IPS DF 19.7 (cell line): ENCODE measurements around the gene AKR1A1.
"Not testable (repeated sequence)": the region's sequence is repeated elsewhere in the genome, so short reads cannot be mapped to it uniquely, and the experiment has no call there.

Experiments used
- DNase-seq: peaks from one replicate; pipeline ENCODE4 v3.0.0-alpha.2; 2013; ENCODE audit warnings: low read depth, low spot score

Gene AKR1A1

DNA sequence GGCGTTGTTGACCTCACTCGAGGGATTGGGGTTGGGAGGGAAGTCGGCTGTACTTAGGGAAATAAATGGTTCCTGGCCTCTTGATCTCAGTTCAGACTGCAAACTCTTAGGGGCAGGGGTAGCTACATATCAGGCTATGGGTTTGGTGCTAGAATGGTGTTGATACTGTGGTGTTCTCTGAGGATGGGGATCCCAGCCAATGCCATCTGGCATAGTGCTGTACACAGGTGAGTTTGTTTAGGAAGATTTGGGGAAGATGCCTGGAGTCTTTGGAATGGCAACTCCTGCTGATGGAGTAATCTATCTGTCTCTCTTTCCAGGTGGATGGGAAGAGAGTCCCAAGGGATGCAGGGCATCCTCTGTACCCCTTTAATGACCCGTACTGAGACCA, 18.9 kb downstream of the AKR1A1 start:
- no peak for DNase-seq

DNA sequence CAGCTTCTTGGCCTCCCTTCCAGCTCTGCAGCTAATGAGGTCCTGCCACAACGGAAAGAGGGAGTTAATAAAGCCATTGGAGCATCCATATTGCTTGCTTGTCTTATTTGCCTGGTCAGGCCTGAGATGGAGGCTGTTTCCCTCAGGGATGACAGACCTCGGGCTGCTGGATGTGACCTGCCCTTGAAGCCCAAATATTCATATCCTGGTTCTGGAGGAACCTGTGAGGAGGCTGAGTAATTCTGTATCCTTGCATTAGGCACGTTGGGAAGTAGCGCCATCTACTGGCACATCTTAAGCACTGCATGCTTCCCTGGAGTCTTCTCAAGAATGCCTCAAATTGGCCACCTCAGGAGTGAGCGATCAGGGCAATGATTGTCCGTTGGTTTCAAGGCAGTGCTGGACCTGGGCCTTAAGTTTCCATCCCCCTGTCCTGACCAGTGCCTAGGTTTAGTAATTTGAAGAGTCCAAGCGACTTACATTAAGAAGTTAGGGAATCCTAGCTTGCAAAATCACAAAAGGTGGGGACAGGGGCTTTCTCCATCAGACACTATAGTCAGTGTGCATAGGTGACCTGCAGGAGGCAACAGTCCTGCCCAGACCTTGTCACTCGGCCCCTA, 19.4 kb downstream of the AKR1A1 start:
- no peak for DNase-seq

DNA sequence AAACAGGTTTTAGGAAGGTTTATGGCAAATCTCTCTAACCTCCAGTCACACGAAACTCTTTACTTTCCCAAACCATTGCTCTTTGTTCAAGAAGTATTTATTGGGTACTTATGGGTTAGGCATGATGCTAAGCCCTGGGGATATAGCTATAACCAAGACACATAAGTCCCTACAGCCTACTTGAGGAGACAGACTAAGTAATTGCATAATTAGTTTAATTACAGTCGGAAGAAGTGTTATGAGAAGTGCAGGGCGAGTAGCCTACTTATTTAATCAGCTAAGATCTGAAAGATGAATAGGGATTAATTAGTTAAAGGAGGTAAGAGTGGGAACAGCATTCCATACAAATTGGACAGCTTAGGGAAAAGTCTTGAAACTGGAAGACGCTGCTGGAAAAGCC, 20.0 kb downstream of the AKR1A1 start:
- DNase-seq, result no peak

DNA sequence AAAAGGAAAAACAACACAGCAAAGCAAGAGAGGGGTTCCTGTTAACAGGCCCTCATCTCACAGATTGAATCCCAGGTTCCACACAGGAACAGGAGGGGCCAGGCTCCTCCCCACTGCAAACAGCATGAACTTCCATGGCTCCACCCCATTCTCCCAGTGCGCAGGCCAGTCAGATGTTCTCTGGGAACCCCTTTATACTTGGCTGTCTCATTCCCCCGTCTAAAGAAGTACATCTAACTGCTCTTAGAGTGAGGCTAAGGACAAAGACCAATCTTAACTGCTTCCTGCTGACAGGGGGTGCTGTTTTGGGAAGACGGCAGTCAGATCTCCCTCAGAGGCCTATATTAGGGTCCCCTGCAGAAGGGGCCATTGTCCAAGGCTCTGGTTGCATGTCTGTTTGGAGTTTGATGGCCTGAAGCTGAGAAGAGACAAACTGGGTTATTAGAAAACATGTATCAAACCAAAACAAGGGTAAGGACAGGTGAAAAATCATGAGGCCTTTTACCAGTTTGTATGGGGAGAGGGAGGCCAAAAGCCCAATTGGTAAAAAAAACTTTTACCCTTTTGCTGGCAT, 22.7 kb downstream of the AKR1A1 start:
- no peak for DNase-seq

DNA sequence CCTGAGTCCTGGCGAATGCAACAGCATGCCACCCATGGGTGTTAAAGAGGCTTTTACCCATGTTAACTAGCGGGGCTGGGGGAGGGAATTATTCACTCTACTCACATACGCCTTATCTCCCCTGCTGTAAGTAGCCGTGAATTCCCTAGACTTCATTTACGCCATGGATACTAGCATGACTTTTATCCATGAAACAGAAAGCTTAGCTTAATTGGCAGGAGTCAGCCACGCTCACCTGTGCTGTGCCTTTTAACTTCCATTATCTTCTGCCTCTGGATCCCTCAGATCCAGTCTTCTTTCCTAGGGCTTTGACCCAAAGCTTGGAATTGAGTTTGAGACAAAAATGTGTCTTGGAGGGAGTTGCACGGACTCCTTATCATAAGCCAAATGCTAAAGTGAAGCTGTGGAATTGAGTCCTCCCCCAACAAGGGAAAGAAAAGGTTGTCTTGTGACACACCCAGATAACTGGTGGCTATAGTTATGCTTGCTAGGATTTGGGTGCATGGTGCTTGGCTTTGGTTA, 23.5 kb downstream of the AKR1A1 start:
- no peak for DNase-seq

DNA sequence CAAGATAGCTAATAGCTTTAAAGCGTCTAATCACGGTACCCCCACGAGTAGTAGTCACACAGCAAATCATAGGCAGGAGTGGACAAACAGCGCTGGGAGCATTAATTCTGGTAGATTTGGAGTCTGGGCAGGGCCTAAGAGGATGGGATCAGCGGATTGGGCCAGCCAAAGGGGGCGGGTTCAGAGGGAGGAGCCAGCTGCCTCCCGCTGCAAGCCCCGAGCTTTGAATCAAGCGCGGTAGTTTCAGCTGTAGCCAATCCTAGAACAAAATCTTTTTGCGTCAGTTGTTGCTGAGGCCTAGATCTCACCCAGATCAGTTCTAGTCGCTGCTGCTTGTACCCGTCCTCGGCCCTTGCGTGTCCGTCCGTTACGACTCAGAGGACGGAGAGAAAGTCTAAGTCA, 32.6 kb downstream of the AKR1A1 start:
- DNase-seq, result peak; percentile 90

DNA sequence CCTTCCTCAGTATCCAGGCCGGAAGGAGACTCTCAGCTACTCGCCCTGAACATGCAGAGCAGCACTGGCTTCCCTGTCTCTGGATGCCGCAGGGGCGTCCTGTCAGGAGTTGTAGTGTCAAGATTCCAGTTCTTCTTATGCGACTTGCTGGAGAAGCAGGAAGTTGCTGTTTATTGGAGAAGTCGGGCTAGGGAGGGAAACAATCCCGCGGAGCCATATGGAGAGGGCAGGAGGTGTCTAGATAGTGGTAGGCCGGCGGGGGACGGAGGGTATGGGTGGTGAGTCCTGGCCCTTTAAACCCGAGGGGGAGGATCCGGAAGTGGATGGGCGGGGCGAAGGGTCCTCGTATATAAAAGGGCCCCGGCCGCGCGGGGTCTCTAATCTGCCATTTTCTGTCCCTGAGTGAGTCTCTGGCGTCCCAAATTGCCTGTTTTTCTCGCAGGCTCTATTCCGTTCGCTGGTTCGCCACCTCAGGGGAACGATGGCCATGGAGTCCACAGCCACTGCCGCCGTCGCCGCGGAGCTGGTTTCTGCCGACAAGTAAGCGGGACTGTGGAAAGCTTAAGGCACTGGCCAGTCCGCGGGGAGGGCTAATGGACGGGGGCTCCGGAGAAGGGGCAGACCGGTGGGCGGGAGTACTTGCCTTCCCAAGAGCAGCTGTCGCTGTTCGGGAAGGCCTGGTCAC, 33.2 kb downstream of the AKR1A1 start, which contains the start of gene NASP:
TSS of gene NASP (plus strand) at position 376 of the 685 bp plus-strand sequence. CDS start at position 482, 106 bp downstream.
- DNase-seq, result no peak

DNA sequence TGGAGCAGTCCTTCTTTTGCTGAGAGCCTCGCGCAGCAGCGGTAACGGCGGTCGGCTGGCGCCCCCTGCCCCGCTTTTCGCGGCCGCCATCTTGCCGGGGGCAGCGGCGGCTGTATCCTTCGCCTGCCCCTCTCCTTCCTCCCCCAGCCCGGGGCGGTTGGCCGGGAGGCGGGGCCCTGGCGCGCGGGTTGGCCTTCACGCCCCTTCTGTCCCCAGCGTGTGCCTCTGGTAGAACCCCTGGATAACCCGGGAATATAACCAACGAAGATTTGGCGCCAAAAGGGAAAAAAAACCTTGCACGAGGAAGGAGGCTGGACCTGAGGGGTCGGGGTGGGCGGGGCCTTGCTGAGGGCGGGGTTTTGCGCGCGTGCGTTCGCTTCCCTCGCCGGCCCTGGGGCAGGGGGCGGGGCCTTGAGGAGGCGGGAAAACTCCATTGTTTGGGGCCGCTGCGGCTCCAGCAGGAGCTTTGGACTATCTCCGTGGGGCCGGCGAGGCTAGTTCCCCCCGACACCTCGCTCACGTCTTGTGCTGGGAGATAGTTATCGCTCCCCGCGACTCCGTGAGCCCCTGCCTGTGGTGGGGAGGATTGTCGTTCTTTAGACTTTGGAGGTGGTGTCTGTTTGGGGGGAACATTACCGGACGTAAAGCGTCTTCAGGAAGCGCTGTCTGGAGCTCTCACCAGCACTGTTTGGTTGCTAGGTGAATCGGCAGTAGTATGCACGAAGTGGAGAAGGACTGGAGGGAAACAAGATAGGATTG, 33.9 kb downstream of the AKR1A1 start:
- DNase-seq, result no peak

DNA sequence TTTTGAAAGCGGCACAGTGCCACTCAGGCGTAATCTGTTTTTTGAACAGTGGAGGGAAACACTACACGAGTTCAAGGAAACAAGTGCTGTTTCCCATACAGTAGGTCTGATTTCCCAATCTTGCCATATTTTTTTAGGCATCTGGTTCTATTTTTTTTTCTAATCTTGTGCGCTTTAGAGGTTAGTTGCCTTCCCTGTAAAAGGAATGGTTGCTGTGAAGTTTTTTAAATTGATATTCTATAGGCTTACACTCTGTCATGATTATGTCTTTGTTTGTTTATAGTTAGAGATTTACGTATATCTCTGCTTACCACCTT, 34.4 kb downstream of the AKR1A1 start:
- no peak for DNase-seq

DNA sequence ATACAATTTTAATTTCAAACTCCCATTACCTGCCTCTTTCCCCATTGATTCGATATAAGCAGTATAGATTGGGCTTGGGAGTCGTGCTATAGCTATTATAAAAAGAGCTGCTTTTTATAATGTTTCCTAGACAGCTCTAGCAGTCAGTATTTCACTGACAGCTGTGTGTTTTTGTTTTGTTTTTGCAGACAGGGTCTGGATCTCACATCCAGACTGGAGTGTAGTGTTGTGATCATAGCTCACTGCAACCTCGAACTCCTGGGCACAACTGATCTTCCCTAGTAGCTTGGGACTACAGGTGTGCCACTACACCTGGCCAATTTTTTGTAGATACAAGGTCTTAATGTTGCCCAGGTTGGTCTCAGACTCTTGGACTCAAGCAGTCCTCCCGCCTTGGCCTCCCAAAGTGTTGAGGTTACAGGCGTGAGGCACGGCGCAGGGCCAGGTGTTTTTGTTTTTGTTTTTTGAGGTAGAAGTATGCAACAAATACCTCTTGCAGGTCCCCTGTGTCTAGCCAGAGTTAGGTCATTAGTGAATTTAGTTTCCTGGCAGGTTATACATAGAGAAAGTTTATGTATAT, 35.0 kb downstream of the AKR1A1 start:
- DNase-seq, result no peak

DNA sequence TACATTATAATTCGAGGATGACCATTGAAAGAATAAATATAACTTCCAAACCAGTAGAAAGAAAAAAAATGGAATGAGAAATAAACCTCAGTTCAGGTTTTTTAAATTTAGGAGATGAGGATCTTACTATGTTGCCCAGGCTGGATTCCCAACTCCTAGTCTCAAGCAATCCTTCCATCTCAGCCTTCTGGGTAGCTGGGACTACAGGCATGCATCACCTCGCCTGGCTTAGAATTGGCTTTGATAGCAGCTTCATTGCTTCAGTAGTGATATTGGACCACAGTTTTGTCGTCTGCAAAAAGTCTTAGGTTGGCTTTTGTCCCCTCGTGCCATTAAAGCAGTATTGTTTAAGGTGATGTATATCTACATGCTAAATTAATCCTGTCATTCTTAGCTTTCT, 36.1 kb downstream of the AKR1A1 start:
- no peak for DNase-seq

DNA sequence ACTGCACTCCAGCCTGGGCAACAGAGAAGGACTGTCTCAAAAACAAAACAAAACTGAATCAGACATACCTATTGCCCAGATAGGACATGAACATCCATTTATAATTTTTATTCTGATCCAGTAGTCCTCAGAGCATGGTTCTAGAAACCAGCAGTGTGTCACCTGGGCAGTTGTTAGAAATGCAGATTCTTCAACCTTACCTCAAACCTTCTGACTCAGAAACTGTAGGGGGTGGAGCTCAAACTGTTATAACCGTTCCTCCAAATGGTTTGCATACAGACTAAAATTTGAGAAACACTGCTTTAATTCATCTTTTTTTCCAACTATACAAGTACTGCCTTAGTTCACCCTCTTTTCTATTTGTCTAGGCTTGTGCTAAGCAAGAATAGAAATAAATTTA, 39.2 kb downstream of the AKR1A1 start:
- no peak for DNase-seq

DNA sequence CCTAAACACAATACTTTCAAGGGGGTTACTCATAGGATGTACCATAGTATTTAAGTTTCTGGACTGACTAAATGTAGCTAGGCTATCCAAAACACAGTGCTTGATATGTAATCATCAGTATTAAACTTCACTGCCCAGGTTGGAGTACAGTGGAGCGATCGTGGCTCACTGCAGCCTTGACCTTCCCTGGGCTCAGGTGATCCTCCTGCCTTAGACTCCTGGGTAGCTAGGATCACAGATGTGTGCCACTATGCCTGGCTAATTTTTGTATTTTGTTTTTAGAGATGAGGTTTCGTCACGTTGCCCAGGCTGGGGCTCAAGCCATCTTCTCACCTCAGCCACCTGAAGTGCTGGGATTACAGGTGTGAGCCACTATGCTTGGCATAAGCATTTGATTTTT, 43.8 kb downstream of the AKR1A1 start:
- no peak for DNase-seq

DNA sequence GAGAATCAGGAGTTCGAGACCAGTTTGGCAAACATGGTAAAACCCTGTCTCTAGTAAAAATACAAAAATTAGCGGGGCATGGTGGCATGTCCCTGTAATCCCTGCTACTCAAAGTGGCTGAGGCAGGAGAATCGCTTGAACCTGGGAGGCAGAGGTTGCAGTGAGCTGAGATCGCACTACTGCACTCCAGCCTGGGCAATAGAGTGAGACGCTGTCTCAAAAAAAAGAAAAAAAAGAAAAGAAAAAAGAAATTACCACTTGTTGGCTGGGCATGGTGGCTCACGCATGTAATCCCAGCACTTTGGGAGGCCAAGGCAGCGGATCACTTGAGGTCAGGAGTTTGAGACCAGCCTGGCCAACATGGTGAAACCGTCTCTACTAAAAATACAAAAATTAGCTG, 46.1 kb downstream of the AKR1A1 start:
- DNase-seq, result not testable (repeated sequence)

DNA sequence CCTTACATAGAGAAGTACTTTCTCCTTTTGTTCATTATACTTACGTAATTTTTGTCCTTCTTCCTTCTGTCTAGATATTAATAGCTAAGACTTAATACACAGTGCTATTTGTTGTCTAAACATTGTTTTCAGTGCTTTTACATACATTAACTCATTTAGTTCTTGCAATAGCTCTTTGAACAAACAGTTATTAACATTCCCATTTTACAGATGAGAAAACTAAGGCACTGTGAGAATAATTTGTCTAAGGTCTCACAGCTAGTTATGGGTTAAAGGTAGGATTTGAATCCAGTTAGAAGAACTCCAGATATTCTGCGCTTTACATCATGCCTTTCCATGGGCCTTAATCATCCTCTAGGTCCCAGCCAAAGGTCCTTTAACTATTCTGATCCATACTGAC, 53.6 kb downstream of the AKR1A1 start:
- DNase-seq, result no peak

DNA sequence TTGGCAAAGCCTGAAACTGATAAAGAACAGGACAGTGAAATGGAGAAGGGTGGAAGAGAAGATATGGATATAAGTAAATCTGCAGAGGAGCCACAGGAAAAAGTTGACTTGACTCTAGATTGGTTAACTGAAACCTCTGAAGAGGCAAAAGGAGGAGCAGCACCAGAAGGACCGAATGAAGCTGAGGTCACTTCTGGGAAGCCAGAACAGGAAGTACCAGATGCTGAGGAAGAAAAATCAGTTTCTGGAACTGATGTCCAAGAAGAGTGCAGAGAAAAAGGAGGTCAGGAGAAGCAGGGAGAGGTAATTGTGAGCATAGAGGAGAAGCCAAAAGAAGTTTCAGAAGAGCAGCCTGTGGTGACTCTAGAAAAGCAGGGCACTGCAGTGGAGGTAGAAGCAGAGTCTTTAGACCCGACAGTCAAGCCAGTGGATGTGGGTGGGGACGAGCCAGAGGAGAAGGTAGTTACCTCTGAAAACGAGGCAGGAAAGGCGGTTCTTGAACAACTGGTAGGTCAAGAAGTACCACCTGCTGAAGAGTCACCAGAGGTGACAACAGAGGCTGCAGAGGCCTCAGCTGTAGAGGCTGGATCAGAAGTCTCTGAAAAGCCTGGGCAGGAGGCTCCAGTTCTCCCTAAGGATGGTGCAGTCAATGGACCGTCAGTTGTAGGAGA, 56.9 kb downstream of the AKR1A1 start:
- no peak for DNase-seq

DNA sequence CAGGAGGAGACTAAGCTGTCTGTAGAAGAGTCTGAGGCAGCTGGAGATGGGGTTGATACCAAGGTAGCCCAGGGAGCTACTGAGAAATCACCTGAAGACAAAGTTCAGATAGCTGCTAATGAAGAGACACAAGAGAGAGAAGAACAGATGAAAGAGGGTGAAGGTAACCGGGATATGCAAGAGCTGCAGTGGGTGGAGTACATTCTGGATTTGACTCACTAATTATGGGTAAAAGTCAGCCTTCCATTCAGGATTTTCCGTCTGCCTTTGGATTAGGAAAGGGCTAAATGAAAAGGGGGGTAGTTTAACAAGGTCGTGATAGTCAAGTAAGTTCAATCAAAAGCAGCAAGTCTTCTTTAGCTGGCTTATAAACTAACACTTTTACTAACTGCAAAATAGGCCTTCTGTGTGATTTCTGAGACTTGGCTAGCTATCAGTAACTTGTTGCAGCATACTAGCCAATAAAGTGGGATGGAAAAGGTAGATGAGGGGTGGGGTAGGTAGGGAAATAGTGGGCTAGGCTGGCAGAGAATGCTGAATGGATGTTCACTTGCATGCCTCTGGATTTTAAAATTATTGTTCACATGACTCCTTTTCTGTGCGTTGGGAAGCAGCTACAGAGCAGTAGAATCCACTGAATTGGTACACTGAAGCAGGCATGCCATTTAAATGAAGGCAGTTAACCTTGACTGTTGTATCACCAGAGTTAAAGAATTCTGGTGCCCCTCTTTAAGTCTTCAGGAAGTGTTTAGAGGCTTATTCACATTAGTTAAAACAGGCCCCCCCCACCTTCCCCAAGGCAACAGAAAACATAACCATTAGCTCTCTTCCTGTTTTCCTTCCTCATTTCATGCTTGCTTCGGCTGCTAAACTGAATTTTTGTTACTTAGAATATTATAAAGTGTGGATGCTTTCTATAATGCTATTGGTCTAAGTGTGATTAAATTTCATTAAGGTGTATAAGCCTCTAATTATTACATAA, 57.8 kb downstream of the AKR1A1 start:
- DNase-seq, result no peak

DNA sequence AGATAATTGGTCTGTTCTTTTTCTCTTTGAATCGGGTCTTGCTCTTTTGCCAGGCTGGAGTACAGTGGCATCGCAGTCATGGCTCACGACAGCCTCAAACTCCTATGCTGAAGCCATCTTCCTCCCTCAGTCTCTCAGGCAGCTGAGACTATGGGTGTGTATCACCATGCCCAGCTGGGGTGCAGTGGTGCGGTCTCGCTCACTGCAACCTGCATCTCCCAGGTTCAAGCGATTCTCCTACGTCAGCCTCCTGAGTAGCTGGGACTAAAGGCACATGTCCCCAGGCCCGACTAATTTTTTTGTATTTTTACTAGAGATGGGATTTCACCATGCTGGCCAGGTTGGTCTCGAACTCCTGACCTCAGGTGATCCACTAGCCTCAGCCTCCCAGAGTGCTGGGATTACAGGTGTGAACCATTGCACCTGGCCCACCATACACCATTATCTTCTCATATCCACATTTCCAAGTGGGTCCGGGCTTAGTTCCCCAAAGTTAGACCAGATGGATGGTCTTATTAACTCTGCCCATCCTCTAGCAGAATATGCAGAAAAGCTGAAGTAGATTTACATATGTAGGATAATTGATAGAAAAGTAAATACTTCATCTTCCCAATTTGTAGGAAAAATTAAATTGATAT, 60.1 kb downstream of the AKR1A1 start:
- no peak for DNase-seq

DNA sequence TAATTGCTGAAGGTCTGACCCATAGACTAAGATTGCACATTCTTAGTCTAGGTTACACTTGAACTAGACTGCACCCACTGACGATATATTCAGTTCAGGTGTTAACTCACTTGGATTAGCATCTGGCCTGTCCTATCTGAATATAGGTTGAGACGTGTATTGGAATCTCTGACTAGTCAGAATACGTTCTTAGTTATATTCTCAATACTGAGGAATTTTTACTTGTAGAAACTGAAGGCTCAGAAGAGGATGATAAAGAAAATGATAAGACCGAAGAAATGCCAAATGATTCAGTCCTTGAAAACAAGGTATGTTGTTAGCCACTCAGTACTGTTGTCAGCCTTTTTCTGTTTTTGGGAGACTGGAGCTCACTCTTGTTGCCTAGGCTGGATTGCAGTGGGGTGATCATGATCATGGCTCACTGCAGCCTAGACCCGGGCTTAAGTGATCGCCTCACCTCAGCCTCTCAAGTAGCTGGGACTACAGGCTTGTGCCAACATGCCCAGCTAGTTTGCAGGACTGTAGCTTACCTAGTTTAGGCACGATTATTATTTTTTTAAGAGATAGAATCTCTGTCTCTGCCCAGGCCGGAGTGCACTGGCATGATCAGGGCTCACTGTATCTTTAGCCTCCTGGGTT, 62.4 kb downstream of the AKR1A1 start:
- DNase-seq, result no peak
